Neutrophil (primary cell): ENCODE results near the gene PHLDB1.

Experiments
- H3K27ac ChIP-seq: fragments of 200-600 bp; sonication (generic); 2 replicates; pipeline ENCODE4 v1.5.1; 2016; ENCODE audit warnings: mild to moderate bottlenecking, moderate library complexity
- H3K27me3 ChIP-seq: fragments of 200-600 bp; sonication (generic); 2 replicates; pipeline ENCODE4 v1.6.0; 2016; ENCODE audit warnings: mild to moderate bottlenecking
- H3K36me3 ChIP-seq: fragments of 200-600 bp; sonication (generic); 2 replicates; pipeline ENCODE4 v1.5.1; 2017
- H3K4me1 ChIP-seq, 2 experiments: fragments of 200-600 bp in 1 of 2; sonication (generic) in 1 of 2; 1 replicate in 1 of 2; 2 replicates in 1 of 2; pipeline versions ENCODE4 v1.5.1 to v1.6.1; 2013 to 2016; ENCODE audit warnings: low read depth in 1 of 2, low read length in 1 of 2, mild to moderate bottlenecking in 1 of 2, moderate library complexity in 1 of 2; ENCODE audit not compliant: control insufficient read depth in 1 of 2, insufficient read depth in 1 of 2
- H3K4me3 ChIP-seq, 2 experiments: fragments of 200-600 bp in 1 of 2; sonication (generic) in 1 of 2; 1 replicate in 1 of 2; 2 replicates in 1 of 2; pipeline ENCODE4 v1.5.1; 2013 to 2016; ENCODE audit warnings: low read depth in 1 of 2, low read length in 1 of 2, mild to moderate bottlenecking in 1 of 2, moderate library complexity in 1 of 2
- H3K9me3 ChIP-seq: fragments of 200-600 bp; sonication (generic); 2 replicates; pipeline ENCODE4 v1.5.1; 2016
- TF ChIP-seq, protein P1 (sequence below): fragments of 200-600 bp; sonication (generic); IDR thresholded peaks from 2 replicates; pipeline ENCODE4 v1.5.1; 2016; ENCODE audit warnings: antibody characterized with exemption

PHLDB1 gene

GRCh38 chr11:118688851-118689502, 81.6 kb downstream of the PHLDB1 start:
- Histone ChIP-seq H3K27ac (no peak overlapping the region), H3K9me3 (no peaks in the 10 kb centered on the region), H3K4me1 (peaks cover 8% of the 10 kb centered on the region in 2 experiments), H3K27me3 (peaks cover 32% of the 10 kb centered on the region), H3K36me3 (no peaks in the 10 kb centered on the region), H3K4me3 (no peak overlapping the region)
- TF ChIP-seq, protein P1, sequence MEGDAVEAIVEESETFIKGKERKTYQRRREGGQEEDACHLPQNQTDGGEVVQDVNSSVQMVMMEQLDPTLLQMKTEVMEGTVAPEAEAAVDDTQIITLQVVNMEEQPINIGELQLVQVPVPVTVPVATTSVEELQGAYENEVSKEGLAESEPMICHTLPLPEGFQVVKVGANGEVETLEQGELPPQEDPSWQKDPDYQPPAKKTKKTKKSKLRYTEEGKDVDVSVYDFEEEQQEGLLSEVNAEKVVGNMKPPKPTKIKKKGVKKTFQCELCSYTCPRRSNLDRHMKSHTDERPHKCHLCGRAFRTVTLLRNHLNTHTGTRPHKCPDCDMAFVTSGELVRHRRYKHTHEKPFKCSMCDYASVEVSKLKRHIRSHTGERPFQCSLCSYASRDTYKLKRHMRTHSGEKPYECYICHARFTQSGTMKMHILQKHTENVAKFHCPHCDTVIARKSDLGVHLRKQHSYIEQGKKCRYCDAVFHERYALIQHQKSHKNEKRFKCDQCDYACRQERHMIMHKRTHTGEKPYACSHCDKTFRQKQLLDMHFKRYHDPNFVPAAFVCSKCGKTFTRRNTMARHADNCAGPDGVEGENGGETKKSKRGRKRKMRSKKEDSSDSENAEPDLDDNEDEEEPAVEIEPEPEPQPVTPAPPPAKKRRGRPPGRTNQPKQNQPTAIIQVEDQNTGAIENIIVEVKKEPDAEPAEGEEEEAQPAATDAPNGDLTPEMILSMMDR, result no peak

DNA sequence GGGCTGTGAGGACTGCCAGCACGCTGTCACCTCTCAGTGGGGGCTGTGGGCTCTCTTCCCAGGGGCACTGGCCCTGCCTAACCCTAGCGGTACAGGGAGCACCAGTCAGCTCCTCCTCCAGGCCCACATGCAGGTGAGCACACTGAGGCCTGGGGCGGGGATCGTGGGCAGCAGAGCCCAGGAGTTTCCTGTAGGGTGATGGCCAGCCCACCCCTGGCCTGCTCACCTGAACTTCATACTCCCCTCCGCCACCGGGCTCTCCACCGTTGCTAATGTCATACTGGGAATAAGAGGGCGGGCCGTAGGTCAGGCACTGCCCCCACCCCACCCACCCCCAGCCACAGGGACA, 82.1 kb downstream of the PHLDB1 start:
- Histone ChIP-seq H3K27ac (no peak overlapping the region), H3K27me3 (peaks cover 32% of the 10 kb centered on the region), H3K4me3 (no peak overlapping the region), H3K9me3 (no peaks in the 10 kb centered on the region), H3K4me1 (peaks cover 8% of the 10 kb centered on the region in 2 experiments), H3K36me3 (no peaks in the 10 kb centered on the region)
- TF ChIP-seq, protein P1, result no peak

DNA sequence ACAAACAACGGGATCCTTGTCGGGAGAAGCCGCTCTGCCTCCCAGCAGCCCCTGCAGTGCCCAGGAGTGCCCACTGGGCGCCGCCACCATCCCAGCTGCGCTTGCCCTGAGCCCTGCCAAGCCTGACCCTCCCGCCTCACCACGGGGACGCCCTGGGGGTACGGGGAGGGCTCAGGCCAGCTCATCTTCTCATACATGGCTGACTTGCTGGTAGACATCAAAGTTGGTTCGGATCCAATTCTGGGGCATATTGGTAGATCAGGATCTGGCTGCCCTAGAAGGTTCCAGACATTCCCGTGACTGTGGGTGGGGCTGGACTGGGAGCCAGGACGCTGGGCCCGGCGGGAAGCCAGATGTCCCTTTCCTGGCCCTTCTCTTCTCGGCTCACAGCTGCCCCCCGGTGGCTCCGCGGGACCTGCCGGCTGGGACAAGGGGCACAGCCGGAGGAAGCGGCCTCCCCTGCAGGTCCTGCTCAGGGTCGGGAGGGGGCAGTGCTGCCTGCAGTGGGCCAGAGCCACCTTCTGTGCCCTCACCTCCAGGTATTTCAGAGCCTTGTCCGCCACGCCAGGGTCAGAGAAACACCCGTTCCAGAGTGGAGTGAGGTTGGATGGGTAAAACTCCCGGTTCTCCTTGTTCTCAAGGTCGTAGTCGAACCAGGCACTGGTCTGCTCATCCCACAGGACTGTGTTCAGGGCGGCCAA, 82.6 kb downstream of the PHLDB1 start:
- peaks cover 8% of the 10 kb centered on the region in 2 experiments for H3K4me1 ChIP-seq
- H3K27ac ChIP-seq, result no peak overlapping the region
- H3K27me3 ChIP-seq, result peaks cover 32% of the 10 kb centered on the region
- H3K4me3 ChIP-seq, result peak overlapping the region; percentile 39 to 51
- TF ChIP-seq, protein P1, result peak; percentile 71
- no peaks in the 10 kb centered on the region for H3K9me3 ChIP-seq
- no peaks in the 10 kb centered on the region for H3K36me3 ChIP-seq

DNA sequence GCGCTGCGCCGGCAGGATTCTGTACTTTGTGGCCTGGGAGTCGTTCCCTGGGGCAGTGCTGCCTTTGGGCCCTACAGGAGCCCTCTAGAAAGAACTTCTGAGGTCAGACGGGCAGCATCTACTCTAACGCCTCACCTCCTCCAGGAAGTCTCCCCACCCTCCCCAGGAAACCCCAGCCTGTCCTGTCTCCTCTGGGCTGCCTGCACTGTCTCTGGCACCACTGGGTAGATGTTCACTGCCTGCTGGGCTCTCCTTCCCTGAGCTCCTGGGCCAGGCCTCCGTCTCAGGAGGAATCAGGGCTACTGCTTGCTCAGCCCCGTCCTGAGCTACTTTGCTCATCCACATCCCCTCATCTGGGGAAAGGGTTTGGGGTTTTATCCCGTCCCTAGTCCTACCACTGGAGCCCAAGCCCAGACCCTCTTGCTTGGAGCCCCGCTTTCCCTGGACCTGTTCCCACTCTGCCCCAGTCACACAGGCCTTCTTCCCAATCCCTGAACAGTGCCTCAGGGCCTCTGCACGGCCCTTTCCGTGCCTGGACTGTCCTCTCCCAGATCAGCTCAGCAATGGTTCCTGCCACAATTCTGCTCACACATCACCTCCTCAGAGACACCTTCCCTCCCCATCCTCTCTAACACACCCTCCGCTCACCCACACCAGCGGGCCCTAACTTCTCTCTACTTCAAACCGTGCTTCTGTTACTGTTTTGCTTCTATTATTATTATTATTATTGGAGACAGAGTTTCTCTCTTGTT, 83.3 kb downstream of the PHLDB1 start:
- Histone ChIP-seq H3K36me3 (no peaks in the 10 kb centered on the region), H3K4me3 (no peak overlapping the region), H3K9me3 (no peaks in the 10 kb centered on the region), H3K27ac (no peak overlapping the region), H3K27me3 (peaks cover 32% of the 10 kb centered on the region), H3K4me1 (peaks cover 8% of the 10 kb centered on the region in 2 experiments)
- TF ChIP-seq, protein P1, result no peak

- TF ChIP-seq, protein P1, result no peak
- peaks cover 23% of the 10 kb centered on the region for H3K27me3 ChIP-seq
- H3K4me1 ChIP-seq, result peaks cover 8% of the 10 kb centered on the region in 2 experiments
- no peak overlapping the region for H3K27ac ChIP-seq
- H3K36me3 ChIP-seq, result no peaks in the 10 kb centered on the region
- no peaks in the 10 kb centered on the region for H3K9me3 ChIP-seq
- no peak overlapping the region for H3K4me3 ChIP-seq
Measured at GRCh38 chr11:118691926-118692830, 84.8 kb downstream of the PHLDB1 start.
